ENCODE data around the gene ATRNL1. TPM values are rescaled to one million over a fixed set of nuclear protein-coding genes. Genes with fewer than 3 reads are reported as not detected.
"Not testable (repeated sequence)": the region's sequence is repeated elsewhere in the genome, so short reads cannot be mapped to it uniquely, and the experiment has no call there.

ATRNL1 gene
- total and polyA plus RNA-seq, 7 experiments from 2014 or later: 0.46 to 1.0 TPM; not detected in 5

- Histone ChIP-seq H3K4me3 (ENCODE audit: low read length) (no peak overlapping the region), H3K4me1 (ENCODE audit: control insufficient read depth in 2 of 2, insufficient read depth in 2 of 2, low read length in 2 of 2) (no peaks in the 10 kb centered on the region), H3K9me3 (ENCODE audit: control insufficient read depth in 2 of 3, low read length in 3 of 3) (no peaks in the 10 kb centered on the region), H3K36me3 (ENCODE audit: control insufficient read depth in 2 of 3, insufficient read depth in 3 of 3, low read length in 3 of 3) (no peaks in the 10 kb centered on the region), H3K27me3 (ENCODE audit: control insufficient read depth in 2 of 2, insufficient read depth in 2 of 2, low read length in 2 of 2) (no peaks in the 10 kb centered on the region), H3K27ac (ENCODE audit: low read depth, low read length) (no peak overlapping the region)
- DNase-seq (no peak), ATAC-seq (no peak)
- CTCF ChIA-PET: no interaction called here
- H3K27me3 Mint-ChIP-seq: peaks cover 0 to 7% (median 0%) of the 10 kb centered on the region in 5 donors
- peaks cover 0 to 2% (median 0%) of the 10 kb centered on the region in 7 donors for H3K4me1 Mint-ChIP-seq
- peaks cover 0 to 3% (median 0%) of the 10 kb centered on the region in 11 donors for H3K9me3 Mint-ChIP-seq
- intact Hi-C loops (cut with micrococcal nuclease): loop anchor here in 1 of 2 donors (1.0 to 5.0 kb wide), 3 partner anchors 245 to 1215 kb away; no protein-coding TSS in a partner anchor
- POLR2A ChIA-PET: no interaction called here
- no peaks in the 10 kb centered on the region for H3K36me3 Mint-ChIP-seq
- no peak overlapping the region for H3K27ac Mint-ChIP-seq
- H3K4me3 Mint-ChIP-seq: no peak overlapping the region
These were observed 78.3 kb downstream of the ATRNL1 start for GRCh38 chr10:115171392-115171960.

DNA sequence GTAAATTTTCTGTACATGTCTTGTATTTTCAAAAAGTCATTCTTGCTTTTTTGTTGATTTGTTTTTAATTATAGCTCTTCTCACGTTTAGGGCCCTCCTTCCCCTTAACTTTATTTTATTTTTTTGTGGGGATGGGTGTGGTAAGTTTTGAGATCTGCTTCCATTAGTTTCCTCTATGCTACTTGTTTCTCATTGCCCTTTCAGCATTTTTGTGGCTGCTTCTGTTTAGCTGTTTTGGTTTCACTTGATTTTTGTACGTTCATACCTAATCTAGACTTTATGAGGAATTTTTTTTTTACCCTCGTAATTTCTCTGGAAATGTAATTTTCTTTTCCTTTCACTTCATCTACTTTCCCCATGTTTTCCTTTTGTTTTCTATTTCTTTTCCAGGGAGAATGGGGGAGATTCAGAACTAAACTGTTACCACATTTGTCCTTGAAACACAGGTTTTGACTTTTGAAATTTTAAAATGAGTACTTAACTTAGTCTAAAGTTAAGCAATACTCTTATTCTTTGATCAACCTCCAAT lies 80.8 kb downstream of the ATRNL1 start:
- Mint-ChIP-seq H3K4me1 (peaks cover 0 to 2% (median 0%) of the 10 kb centered on the region in 7 donors), H3K27ac (peak overlapping the region in 1 of 9 donors; percentile 14), H3K4me3 (no peak overlapping the region), H3K9me3 (peaks cover 0 to 2% (median 0%) of the 10 kb centered on the region in 11 donors), H3K27me3 (peaks cover 0 to 10% (median 7%) of the 10 kb centered on the region in 5 donors), H3K36me3 (no peaks in the 10 kb centered on the region)
- intact Hi-C loops (cut with micrococcal nuclease): loop anchor here in 1 of 2 donors (5.0 kb wide), 1 partner anchor 1113 kb away; no protein-coding TSS in a partner anchor
- no peak for DNase-seq
- no peak overlapping the region for H3K4me3 ChIP-seq (ENCODE audit: low read length)
- CTCF ChIA-PET: no interaction called here
- POLR2A ChIA-PET: no interaction called here
- no peaks in the 10 kb centered on the region for H3K9me3 ChIP-seq (ENCODE audit: control insufficient read depth in 2 of 3, low read length in 3 of 3)
- H3K27ac ChIP-seq (ENCODE audit: low read depth, low read length): no peak overlapping the region
- no peaks in the 10 kb centered on the region for H3K36me3 ChIP-seq (ENCODE audit: control insufficient read depth in 2 of 3, insufficient read depth in 3 of 3, low read length in 3 of 3)
- H3K4me1 ChIP-seq (ENCODE audit: control insufficient read depth in 2 of 2, insufficient read depth in 2 of 2, low read length in 2 of 2): no peaks in the 10 kb centered on the region
- no peak for ATAC-seq
- no peaks in the 10 kb centered on the region for H3K27me3 ChIP-seq (ENCODE audit: control insufficient read depth in 2 of 2, insufficient read depth in 2 of 2, low read length in 2 of 2)

GRCh38 chr10:115207276-115207675 lies 114.1 kb downstream of the ATRNL1 start:
- not testable (repeated sequence) for H3K27me3 ChIP-seq (ENCODE audit: control insufficient read depth in 2 of 2, insufficient read depth in 2 of 2, low read length in 2 of 2); H3K9me3 Mint-ChIP-seq
- H3K4me3 Mint-ChIP-seq: peak overlapping the region; percentile 8 to 89 (median 60)

DNA sequence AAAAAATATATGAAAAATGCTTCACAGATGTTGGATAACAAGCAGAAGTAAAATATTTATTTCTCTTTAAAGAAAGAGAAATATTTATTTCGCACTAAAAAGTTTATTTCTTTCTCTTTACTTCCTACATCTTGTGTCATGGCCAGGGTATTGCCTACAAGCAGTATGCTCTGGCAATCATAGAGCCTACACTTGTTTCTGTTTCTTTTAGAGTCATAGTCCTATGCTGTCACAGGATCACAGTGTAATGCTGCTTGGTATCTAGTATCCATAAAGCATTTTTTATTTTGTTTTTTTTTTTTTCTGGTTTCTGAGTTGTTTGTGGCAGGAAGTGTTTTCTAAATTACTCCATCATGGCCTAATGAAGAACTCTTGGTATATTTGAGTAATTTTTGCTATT lies 116.0 kb downstream of the ATRNL1 start:
- DNase-seq (no peak), ATAC-seq (no peak)
- no peak overlapping the region for H3K4me3 ChIP-seq (ENCODE audit: low read length)
- Mint-ChIP-seq H3K4me1 (peaks cover 2 to 9% (median 8%) of the 10 kb centered on the region in 7 donors), H3K4me3 (no peak overlapping the region), H3K27ac (no peak overlapping the region), H3K9me3 (peaks cover 0 to 12% (median 1%) of the 10 kb centered on the region in 11 donors), H3K36me3 (no peaks in the 10 kb centered on the region), H3K27me3 (peaks cover 0 to 3% (median 0%) of the 10 kb centered on the region in 5 donors)
- POLR2A ChIA-PET: no interaction called here
- H3K27ac ChIP-seq (ENCODE audit: low read depth, low read length): no peak overlapping the region
- no peaks in the 10 kb centered on the region for H3K9me3 ChIP-seq (ENCODE audit: control insufficient read depth in 2 of 3, low read length in 3 of 3)
- CTCF ChIA-PET: no interaction called here
- intact Hi-C loops (cut with micrococcal nuclease): no loop called here
- H3K36me3 ChIP-seq (ENCODE audit: control insufficient read depth in 2 of 3, insufficient read depth in 3 of 3, low read length in 3 of 3): no peaks in the 10 kb centered on the region
- H3K4me1 ChIP-seq (ENCODE audit: control insufficient read depth in 2 of 2, insufficient read depth in 2 of 2, low read length in 2 of 2): no peaks in the 10 kb centered on the region
- no peaks in the 10 kb centered on the region for H3K27me3 ChIP-seq (ENCODE audit: control insufficient read depth in 2 of 2, insufficient read depth in 2 of 2, low read length in 2 of 2)

More at GRCh38 chr10:115207276-115207675, 114.1 kb downstream of the ATRNL1 start:
- H3K4me1 Mint-ChIP-seq; H3K36me3 Mint-ChIP-seq; POLR2A ChIA-PET; H3K9me3 ChIP-seq (ENCODE audit: control insufficient read depth in 2 of 3, low read length in 3 of 3); H3K36me3 ChIP-seq (ENCODE audit: control insufficient read depth in 2 of 3, insufficient read depth in 3 of 3, low read length in 3 of 3); DNase-seq; ATAC-seq; intact Hi-C loops (cut with micrococcal nuclease); H3K27me3 Mint-ChIP-seq; H3K4me1 ChIP-seq (ENCODE audit: control insufficient read depth in 2 of 2, insufficient read depth in 2 of 2, low read length in 2 of 2); CTCF ChIA-PET; H3K27ac ChIP-seq (ENCODE audit: low read depth, low read length); H3K4me3 ChIP-seq (ENCODE audit: low read length): not testable (repeated sequence)
- H3K27ac Mint-ChIP-seq: peak overlapping the region in 1 of 9 donors; percentile 15

DNA sequence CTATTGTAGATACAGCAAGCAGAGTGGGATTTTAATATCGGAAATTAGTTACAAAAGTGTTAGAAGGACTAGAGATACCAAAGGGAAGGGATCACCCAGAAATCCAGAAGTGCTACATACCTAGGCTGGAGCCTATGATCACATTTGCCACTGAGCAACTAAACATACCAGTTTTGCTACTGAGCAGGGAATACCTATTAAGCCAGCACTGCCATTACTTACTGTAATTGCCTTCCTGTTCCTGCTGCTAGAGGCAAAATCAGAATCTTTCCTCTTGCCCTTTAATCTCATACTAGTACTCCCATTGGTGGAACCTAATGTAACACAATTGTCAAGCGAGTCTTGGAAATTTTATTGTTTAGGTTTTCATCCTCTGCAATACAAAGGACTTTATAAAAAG lies 121.7 kb downstream of the ATRNL1 start:
- Mint-ChIP-seq H3K27me3 (peaks cover 0 to 3% (median 0%) of the 10 kb centered on the region in 5 donors), H3K4me3 (no peak overlapping the region), H3K27ac (no peak overlapping the region), H3K4me1 (no peaks in the 10 kb centered on the region), H3K36me3 (no peaks in the 10 kb centered on the region), H3K9me3 (peaks cover 0 to 8% (median 0%) of the 10 kb centered on the region in 11 donors)
- Histone ChIP-seq H3K27me3 (ENCODE audit: control insufficient read depth in 2 of 2, insufficient read depth in 2 of 2, low read length in 2 of 2) (no peaks in the 10 kb centered on the region), H3K36me3 (ENCODE audit: control insufficient read depth in 2 of 3, insufficient read depth in 3 of 3, low read length in 3 of 3) (no peaks in the 10 kb centered on the region), H3K4me3 (ENCODE audit: low read length) (no peak overlapping the region), H3K9me3 (ENCODE audit: control insufficient read depth in 2 of 3, low read length in 3 of 3) (no peaks in the 10 kb centered on the region), H3K27ac (ENCODE audit: low read depth, low read length) (no peak overlapping the region), H3K4me1 (ENCODE audit: control insufficient read depth in 2 of 2, insufficient read depth in 2 of 2, low read length in 2 of 2) (no peaks in the 10 kb centered on the region)
- ChIA-PET POLR2A (interaction anchor here (0.8 kb wide), 1 partner anchor 1185 kb away, joined by 3 read pairs; no protein-coding TSS in a partner anchor), CTCF (no interaction called here)
- DNase-seq (no peak), ATAC-seq (no peak)
- intact Hi-C loops (cut with micrococcal nuclease): no loop called here

- intact Hi-C loops (cut with micrococcal nuclease): no loop called here
- no peak overlapping the region for H3K27ac Mint-ChIP-seq
- no peak overlapping the region for H3K27ac ChIP-seq (ENCODE audit: low read depth, low read length)
- ChIA-PET CTCF (no interaction called here), POLR2A (no interaction called here)
- H3K4me1 Mint-ChIP-seq: no peaks in the 10 kb centered on the region
- no peak for DNase-seq
- H3K9me3 Mint-ChIP-seq: peaks cover 0 to 6% (median 0%) of the 10 kb centered on the region in 11 donors
- H3K4me1 ChIP-seq (ENCODE audit: control insufficient read depth in 2 of 2, insufficient read depth in 2 of 2, low read length in 2 of 2): no peaks in the 10 kb centered on the region
- H3K27me3 ChIP-seq (ENCODE audit: control insufficient read depth in 2 of 2, insufficient read depth in 2 of 2, low read length in 2 of 2): no peaks in the 10 kb centered on the region
- H3K36me3 ChIP-seq (ENCODE audit: control insufficient read depth in 2 of 3, insufficient read depth in 3 of 3, low read length in 3 of 3): no peaks in the 10 kb centered on the region
- H3K27me3 Mint-ChIP-seq: no peaks in the 10 kb centered on the region
- H3K4me3 Mint-ChIP-seq: no peak overlapping the region
- H3K36me3 Mint-ChIP-seq: no peaks in the 10 kb centered on the region
- no peak overlapping the region for H3K4me3 ChIP-seq (ENCODE audit: low read length)
- no peak for ATAC-seq
- H3K9me3 ChIP-seq (ENCODE audit: control insufficient read depth in 2 of 3, low read length in 3 of 3): no peaks in the 10 kb centered on the region
These were observed 126.0 kb downstream of the ATRNL1 start for GRCh38 chr10:115219203-115219602.

DNA sequence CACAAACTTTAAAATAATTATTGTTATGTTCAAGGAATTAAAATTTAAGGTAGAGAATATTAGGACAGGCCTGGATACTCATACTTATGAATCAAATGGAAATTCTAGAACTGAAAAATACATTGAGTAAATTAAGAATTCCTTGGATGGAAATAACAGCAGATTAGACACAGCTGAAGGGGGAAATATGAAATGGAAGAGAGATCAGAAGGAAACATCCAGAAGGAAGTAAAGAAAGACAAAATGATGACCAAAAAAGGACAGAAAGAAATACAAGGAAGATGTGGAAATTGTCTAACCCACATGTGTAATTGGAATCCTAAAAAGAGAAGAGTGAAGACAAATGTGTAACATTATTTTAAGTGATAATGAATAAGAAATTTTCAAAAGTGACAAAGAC lies 128.9 kb downstream of the ATRNL1 start:
- ChIA-PET POLR2A (no interaction called here), CTCF (no interaction called here)
- H3K4me1 ChIP-seq (ENCODE audit: control insufficient read depth in 2 of 2, insufficient read depth in 2 of 2, low read length in 2 of 2): no peaks in the 10 kb centered on the region
- no peak overlapping the region for H3K27ac Mint-ChIP-seq
- no peak overlapping the region for H3K27ac ChIP-seq (ENCODE audit: low read depth, low read length)
- H3K36me3 ChIP-seq (ENCODE audit: control insufficient read depth in 2 of 3, insufficient read depth in 3 of 3, low read length in 3 of 3): no peaks in the 10 kb centered on the region
- H3K4me3 ChIP-seq (ENCODE audit: low read length): no peak overlapping the region
- no peaks in the 10 kb centered on the region for H3K36me3 Mint-ChIP-seq
- no peaks in the 10 kb centered on the region for H3K27me3 ChIP-seq (ENCODE audit: control insufficient read depth in 2 of 2, insufficient read depth in 2 of 2, low read length in 2 of 2)
- no peaks in the 10 kb centered on the region for H3K9me3 ChIP-seq (ENCODE audit: control insufficient read depth in 2 of 3, low read length in 3 of 3)
- peaks cover 0 to 6% (median 0%) of the 10 kb centered on the region in 11 donors for H3K9me3 Mint-ChIP-seq
- DNase-seq (no peak), ATAC-seq (no peak)
- intact Hi-C loops (cut with micrococcal nuclease): no loop called here
- H3K27me3 Mint-ChIP-seq: no peaks in the 10 kb centered on the region
- no peak overlapping the region for H3K4me3 Mint-ChIP-seq
- H3K4me1 Mint-ChIP-seq: no peaks in the 10 kb centered on the region
